Activated effector memory CD4-positive, alpha-beta T cell treated with anti-CD3 and anti-CD28 coated beads, Interleukin-2, amount 50 U/mL, for 16 hours (primary cell): ENCODE measurements around the gene ELK4.
A peak's percentile ranks its signal among the peaks of the same experiment; 100 is the strongest.

Experiments
- DNase-seq: peaks from one replicate; pipeline ENCODE4 v3.0.0-alpha.2; 2020

The ELK4 gene, protein sequence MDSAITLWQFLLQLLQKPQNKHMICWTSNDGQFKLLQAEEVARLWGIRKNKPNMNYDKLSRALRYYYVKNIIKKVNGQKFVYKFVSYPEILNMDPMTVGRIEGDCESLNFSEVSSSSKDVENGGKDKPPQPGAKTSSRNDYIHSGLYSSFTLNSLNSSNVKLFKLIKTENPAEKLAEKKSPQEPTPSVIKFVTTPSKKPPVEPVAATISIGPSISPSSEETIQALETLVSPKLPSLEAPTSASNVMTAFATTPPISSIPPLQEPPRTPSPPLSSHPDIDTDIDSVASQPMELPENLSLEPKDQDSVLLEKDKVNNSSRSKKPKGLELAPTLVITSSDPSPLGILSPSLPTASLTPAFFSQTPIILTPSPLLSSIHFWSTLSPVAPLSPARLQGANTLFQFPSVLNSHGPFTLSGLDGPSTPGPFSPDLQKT

DNA sequence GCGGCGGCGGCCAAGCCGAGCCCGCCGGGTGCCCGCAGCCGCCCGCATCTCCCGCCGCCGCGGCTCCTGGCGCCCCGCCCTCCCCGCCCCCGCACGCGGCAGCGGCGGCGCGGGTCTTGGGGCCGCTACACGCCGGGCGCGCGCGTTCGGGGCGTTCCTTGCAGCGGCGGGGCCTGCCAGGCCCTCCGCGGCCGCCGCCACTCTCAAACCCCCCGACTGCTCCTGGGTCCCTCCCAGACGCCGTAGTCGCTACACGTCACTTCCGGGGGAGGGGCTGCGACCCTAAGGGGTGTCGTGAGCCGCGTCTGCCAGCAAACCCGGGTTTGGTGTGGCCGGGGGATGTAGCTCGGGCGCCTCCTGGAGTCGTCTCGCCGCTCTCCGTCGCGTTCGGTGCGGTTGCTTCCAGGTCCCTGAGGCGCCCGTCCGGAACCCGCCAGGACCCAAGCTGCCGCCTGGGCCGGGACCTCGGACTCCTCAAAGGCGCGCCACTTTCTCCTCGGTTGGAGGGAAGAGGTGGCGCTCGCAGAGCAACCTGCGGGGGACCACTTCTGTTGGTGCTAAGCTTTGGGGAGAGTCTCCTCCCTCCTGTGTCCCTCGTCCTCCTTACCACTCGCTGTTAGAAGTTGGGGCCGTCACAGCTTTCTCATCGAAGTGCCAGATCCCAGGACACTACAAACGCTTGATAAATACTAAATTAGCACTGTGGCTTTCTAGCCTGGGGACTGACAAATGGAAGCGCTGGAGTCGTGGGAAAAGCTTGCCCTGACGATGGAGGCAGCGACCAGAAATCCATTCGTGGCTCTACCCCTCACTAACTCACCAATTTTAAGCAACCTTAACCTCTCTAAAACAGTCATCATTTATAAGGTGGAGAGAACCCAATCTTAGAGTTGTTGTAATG, at the start of gene ELK4:
Gene ELK4 (minus strand): TSS at position 244 of the 901 bp plus-strand sequence. CDS start 8,129 bp downstream, outside the sequence.
- DNase-seq, result peak; percentile 100

DNA sequence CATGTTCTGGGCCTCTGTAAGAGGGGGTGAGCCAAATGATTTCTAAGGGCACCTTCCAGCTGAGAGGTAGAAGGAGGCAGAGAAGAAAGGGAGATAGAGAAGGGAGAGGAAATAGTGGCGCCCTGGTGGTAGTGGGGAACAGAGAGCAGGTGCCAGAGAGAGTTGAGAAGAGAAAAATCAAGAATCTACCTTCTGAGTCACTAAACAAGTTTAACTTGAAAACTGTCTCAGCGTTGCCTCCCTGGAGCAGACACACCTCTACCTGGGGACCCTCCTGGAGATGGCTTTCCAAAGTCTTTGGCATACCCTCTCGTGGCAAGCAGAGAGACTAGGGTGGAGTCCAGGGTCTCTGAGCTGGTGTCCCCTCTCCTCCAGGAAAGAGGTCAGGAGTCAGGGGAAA, 49.6 kb upstream of the ELK4 start:
- no peak for DNase-seq

DNA sequence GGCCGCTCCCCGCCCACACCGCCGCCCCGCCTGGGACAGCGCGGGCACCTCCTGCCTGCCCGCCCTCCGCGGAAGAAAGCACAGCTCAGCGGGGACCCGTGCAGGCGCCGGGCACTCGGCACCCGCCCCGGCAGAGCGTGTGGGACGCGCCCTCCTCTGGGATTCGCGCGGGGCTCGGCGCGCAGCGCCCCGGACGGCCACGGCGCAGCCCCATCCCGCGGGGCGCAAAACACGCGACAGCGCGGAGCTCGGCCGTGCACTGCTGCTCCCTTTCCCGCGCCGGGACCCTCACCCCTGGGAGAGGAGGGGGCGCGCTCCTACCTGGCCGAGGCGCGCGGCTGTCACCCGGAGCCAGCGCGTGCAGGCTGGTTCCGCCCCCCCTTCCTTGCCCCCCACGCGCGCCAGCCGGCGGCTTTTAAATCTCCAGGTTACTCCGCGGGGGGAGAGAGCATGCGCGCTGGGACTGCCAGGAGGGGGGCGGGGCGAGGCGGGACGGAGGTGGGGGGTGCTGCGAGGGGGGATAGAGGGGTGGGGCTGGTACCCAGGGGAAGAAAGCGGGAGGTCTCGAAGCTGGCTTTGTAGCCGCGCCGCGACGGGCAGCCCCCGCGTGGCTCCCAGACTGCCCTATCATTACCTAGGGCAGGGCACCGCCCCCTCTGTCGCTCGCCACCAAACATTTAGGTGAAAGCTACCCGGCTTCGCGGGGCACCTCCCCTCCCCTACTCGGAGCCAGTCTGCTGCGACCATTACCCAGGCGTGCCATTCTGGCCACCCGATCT, 48.5 kb upstream of the ELK4 start, which contains the start of gene SLC45A3:
Gene SLC45A3 (minus strand): TSS at position 437 of the 779 bp plus-strand sequence. CDS start 15,853 bp downstream, outside the sequence.
- peak; percentile 71 for DNase-seq

DNA sequence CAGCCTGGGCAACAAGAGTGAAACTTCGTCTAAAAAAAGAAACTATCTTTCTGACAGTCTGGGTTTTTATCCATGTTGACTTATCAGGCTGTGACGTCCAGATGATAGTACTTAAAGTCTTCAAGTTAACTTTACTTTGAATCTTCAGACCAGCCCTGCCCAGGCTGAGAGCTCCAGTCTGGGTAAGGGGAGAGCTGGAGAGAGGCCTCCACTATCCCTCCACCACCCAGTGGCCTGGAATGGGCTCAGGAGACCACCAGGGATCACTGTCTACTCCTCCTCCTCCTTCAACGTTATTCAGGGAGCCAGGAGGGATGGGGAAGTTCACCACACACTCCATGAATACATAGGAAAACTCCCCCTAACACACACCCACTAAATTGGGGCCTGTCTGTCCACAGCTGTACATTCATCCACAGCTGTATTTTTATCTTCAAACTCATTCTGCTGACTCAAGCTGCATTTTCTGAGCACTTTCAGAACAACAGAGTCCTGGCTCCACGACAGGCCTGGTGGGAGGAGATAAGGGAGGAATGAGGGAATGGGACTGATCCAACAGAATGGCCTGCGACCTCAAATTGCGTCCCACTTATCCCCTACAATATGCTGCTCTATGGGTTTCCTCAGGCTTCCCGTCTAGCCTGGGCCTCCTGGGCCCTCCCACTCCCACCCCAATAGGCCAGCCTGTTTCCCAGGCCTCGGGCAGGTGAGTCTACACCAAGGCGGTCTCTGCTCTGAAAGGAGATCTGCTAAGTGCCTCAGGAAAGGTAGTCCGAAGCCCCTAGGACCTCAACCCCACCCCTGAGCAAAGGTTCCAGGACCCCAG, 46.7 kb upstream of the ELK4 start:
- no peak for DNase-seq

DNA sequence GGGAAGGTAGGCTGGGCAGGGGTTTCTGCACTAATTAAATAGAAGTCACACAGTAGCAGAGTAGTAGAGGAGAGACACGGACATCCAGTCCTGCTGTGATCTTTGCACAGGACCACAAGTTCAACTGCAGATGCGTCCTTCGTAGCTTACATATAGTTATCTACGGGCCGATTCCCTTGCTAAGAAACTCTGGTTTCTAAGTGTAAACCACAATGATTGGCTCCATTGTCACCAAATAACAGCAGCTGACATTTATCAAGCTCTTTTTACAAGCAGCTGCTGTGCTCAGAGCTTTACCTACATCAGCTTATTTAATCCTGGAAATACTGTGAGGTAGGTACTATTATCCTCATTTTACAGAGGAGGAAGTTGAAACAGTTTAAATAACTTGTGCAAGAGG, 45.4 kb upstream of the ELK4 start:
- no peak for DNase-seq

DNA sequence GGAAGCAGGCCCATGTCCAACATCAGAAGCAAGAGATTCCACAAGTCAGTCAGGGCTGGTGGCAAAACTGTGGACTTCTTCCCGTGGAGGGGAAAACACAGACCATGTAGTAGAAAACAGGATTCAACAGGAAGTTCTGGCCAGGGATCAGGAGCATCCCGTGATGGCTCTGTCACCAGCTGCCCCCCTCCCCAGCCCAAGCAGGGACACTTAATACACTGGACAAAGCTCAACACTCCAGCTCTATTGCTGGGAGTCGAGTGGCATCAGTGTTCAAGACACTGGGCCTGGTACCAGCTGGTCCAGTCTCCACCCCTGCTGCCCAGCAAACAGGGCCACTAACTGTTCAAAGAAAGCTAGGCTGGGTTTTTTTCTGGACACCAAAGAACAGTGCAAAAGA, 44.8 kb upstream of the ELK4 start:
- DNase-seq, result no peak

DNA sequence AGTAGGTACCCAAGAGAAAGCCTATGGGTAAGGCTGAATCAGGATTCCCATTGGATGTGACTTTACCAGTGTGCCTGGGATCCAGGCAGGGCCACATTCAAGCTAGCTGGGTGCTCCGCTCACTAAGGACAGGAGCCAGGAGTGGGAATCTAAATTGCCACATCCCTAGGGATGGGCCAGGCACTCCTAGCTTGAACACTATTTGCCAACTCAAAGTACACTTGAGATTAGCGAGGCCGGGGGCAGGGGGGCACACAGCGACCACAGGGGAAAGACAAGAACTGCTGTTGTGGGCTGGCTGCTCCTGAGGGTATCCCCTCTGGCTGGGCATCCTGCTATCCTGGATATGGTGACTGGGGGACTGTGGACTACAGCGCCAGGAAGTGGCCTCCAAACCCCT, 44.2 kb upstream of the ELK4 start:
- DNase-seq, result no peak

DNA sequence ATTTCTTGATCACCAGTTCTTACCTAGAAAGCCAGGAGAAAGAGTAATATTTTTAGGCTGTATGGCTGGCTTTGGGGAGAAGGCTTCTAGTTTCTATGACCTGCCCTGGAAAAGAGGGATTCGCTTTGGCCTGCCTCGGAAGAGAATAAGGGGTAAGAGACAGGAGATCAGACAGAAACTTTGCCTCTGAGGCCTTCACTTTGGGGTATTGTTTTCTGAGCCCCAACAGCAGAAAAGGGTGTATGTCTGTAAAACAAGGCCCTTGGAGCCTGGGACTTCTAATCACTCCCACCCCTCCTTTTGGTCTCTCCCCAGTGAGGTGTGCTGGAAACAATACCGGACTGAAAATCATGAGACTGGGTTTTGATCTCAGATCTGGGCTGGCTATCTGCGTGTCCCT, 43.4 kb upstream of the ELK4 start:
- DNase-seq, result no peak

DNA sequence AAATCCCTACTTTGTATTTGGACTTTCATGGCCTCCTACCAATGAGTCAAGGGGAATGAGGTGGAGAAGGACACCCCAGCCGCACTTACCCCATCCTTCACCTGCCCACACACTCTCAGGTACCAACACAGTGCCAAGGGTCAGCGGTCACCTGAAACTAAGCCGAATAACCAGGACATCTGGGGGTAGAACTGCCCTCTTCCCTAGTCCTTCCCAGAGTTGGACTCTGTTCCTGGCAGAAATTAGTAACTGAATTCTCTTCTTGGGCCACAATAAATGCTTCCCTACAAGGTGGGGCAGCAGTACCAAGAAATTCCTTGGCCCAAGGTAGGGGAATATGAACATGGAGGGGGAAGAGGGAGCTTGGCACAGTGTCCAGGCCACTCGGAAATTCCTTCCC, 41.2 kb upstream of the ELK4 start:
- DNase-seq, result no peak

DNA sequence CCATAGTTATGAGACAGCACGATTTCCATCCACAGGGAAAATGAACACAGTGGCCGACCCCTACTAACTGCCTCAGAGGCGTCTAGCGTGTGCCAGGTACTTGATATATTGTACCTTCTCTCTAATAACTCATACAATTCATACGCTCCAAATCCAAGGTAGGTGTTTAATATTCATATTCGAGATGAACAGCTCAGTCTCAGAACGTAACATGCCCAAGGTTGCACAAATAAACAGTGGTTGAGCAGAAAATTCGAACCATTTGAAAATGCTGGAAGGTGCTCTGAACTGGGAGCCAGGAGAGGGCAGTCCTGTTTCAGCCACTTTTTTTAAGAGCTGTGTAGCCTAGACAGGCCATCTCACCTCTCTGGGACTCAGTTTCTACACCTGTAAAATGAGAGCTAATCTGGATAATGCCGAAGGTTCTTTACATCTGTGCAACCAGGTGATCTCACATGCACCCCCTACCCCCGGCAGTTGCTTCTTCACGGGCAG, 40.6 kb upstream of the ELK4 start:
- DNase-seq, result no peak

DNA sequence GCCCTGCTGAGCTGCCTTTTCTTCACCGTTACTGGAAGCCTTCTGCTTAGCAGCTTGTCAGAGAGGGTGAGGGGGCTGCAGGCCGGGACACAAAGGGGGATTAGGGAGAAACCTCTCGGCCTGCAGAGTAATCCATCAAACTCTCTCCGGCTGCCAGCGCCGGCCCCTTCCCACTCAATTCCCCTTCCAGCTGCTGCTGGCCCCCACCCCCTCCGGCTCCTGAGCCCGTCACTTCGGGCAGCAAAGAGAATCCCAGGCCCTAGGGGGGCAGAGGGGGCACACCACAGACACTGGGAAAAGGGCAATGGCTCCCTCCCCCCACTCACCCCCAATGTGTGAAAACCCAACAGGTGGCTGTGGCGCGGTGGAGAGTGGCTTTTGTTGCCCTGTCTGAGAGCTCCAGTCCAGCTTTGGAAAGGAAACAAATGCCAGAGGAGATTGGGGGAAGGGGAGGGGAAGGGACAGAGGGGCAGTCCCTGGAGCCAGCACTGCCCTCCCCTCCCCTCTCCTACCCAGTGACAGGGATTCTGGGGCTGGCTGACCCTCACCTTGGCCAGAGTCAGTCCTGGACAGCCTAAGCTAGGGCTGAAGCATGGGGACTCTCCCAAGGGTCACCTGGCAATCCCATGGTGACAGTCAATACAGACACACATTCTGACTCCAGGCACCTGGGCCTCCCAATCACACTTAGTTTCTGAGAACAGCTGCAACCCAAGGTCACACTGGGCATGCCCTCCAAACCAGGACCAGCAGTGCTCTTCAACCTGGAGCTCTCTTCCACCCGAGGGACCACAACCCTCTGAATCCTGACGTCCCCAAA, 39.0 kb upstream of the ELK4 start:
- DNase-seq, result no peak

DNA sequence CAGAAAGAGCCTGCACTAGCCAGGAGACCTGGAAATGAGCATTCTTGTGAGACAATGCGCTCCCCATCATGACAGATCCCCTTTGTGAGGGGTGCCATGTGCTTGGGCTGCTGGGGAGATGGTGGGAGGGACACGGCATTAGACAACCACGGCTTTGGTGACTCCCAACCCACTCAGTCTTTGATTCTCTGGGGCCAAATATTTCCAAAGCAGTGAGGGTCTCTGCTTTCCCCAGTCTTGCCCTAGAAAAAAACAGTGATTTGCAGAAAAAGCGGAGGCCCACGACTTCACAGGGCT, 38.3 kb upstream of the ELK4 start:
- DNase-seq, result no peak

DNA sequence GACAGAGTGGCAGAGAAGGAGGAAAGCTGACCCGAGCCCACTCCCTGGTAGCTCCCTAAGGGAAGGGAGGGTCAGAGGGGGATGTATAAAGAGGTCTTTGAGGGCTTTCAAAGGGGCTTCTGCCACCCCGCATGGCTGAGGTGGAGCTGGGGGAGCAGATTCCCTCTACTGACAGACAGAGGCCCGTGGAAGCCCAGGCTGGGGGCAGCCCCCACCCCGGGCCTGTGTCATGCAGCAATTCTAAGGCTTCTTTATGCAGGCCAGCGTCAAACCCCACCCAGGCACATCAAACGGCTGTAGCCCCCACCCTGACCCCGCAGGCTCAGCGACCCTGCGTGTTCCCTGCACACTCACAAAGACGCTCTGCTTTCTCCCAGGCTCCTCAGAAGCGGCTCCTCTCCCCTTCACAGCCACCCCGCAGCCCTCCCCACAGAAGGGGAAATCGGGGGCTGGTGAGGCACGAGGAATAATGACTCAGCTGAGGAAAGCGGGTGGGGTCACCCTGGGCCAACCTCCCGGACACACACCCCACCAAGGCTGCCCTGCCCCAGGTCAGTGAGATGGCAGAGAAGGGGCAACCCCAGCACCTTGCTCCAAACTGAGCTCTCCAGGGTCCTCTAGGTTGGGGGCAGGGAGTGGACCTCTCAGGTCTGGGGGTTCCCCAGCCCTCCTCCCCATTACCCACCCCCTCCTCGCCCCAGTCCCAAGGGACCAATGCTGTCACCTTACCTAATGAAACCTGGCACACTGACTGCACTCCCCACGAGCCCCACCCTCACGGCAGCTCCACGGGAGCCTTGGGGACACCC, 37.7 kb upstream of the ELK4 start:
- no peak for DNase-seq

DNA sequence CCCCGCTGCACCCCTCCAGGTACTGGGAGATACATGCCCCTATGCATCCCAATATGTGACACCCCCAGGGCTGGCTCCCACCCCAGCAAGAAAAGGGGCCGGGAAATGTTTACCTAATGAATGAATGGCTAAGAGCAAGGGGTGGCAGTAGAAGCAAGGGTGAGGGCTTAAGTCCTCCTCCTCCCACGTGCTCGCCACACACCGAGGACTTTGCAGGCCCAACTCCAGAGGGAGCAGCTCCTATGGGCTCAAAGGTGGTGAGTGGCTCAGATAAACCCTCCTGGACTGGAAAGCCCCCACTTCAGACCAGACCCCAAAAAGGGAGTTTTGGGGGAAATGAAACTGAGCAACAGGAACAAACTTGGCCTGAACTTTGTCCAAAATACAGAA, 37.1 kb upstream of the ELK4 start:
- no peak for DNase-seq

DNA sequence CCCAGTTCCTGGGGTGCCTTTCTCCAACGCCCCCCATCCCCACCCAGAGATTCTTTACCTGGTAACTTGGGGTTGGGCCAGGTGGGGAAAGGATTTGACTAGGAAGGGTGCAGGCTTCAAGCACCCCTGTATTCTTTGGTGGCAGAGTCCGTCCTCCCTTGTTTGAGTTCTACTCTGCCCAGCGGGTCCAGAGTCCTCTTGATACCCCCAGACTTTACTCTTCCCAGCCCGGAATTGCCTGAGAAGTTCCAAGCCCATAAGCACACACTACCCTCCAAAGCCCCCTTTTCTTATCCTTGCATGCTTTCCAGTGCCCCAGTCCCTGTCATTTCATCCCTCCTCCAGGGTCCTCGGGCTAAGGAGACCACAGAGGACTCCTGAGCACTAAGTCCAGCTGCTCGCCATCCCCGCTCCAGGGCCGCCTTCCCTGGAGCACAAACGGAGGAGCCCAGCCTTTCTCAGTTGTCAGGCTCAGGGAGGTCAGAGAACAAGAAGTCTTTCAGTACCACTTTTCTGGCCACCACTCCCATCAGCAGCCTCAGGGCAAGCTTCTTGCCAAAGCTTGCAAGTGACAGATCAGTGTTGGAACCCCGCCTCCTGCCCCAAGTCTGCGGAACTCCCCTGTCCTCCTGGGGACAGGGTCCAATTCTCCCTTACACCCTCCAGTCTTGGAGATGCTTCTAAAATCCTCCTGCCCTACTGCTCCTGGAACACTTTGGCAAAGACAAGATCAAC, 36.3 kb upstream of the ELK4 start:
- no peak for DNase-seq

DNA sequence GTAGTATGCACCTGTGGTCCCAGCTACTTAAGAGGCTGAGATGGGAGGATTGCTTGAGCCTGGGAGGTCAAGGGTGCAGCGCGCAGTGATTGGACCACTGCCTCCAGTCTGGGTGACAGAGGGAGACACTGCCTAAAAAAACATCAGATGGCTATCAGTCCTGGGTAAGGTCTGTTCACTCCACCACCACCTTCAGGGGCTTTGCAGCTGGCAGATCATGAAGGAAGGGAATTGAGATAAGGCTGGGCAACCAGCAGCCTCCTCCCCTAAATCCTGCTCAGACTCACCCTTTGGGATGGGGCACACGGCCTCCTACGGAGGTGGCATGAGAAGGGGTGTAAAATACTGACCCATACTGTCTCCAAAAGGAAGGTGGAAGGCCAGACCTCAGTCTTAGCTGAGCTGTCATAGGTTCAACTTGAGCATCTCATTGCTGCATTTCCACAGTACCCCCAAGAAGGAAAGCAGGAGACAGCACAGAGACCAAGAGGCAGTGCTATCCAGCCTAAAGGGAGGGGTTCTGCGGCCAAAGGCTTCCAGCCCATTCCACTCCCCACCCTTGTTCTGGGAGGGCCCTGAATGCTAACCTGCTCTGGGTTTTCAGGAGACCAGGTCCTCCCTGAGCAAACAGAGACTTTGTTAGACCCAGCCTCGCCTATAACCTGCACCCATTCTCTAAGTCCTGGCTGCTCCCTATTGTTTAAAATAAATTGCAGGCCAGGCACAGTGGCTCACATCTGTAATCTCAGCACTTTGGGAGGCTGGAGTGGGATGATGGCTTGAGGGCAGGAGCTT, 34.8 kb upstream of the ELK4 start:
- DNase-seq, result no peak

DNA sequence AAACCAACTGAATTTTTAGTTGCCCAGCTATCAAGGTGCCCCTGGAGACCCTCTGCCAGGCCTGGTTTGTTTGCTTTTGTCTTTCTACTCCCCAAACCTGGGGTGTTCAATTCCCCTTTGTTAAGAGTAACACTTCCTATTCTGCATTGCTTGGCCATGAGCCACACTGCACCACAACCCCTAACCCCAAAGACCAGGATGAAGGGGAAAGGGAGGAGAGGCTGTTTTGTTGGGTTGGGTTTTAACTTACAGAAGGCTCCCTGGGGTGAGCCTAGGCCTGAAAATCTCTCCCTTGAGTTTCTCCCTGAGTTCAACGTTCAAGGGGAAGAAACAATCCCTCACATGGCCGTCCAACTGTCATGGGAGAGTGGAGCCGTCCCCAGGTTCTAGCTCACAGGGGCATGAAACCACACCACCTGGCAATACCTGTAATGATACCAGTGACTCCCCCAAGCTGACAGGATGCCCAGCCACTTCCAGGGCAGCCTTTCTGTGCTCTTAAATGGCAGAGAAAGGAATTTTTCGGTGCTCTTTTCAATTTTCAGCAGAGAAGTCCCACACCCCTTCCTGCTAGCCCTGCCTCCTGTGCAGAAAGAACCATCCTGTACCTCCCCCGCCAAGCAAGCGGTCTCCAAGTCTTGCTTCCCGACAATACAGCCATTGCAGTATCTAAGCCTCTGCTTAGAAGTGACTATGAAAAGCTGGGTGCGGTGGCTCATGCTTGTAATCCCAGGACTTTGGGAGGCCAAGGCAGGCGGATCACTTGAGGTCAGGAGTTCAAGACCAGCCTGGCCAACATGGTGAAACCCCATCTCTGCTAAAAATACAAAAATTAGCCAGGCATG, 33.6 kb upstream of the ELK4 start:
- no peak for DNase-seq
